GM20431 (cell line): ENCODE measurements around the gene HTT.

Experiments
- in situ Hi-C: fragments of 300-500 bp; cut with MseI, MboI; formaldehyde crosslinking; loops from one replicate; pipeline ENCODE4 v1.15.0; 2020; ENCODE audit warnings: low sequenced_read_pairs; ENCODE audit not compliant: unreplicated experiment

The HTT gene

DNA sequence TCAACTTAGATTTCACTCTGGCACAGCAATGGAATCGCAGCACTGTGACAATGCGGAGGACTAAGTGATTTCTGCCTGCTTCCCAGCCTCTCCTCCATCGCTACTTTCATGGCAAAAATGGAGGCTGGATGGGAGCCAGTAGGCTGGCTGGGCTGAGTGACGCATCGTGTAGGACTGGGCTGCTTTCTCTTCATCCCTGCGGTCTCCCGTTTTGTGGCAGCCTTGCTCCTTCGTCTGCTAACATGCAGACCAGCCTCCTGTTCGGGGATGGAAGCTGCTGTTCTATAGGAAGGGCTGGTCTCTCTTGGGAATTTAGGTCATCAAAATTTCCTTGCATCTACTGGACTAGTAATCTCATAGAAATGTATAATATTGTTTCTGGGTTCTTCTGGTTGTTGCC is 202.5 kb downstream of the HTT start:
- in situ Hi-C loops: no loop called here

- in situ Hi-C loops: no loop called here
Observed at GRCh38 chr4:3280466-3280865, 206.0 kb downstream of the HTT start.

DNA sequence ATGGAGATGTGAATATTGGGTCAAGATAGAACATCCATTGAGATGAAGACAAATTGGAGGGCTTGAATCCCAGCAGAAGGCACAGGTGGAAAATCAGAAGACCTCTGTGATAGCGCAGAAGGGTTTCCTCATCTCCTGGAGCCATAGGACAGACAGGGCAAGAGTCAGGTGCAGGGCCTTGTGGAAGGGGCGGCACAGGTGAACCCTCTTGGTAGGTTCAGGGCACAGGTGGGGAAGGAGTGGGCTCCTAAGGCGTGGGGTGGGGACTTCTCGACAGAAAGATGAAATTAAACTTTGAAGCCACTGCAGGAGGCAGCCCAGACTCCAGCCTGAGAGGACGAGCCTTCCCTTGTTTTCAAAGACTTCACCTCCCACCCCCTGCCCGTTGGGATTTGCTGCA is 209.0 kb downstream of the HTT start:
- in situ Hi-C loops: no loop called here

- in situ Hi-C loops: no loop called here
Observed at GRCh38 chr4:3283916-3284315, 209.4 kb downstream of the HTT start.

DNA sequence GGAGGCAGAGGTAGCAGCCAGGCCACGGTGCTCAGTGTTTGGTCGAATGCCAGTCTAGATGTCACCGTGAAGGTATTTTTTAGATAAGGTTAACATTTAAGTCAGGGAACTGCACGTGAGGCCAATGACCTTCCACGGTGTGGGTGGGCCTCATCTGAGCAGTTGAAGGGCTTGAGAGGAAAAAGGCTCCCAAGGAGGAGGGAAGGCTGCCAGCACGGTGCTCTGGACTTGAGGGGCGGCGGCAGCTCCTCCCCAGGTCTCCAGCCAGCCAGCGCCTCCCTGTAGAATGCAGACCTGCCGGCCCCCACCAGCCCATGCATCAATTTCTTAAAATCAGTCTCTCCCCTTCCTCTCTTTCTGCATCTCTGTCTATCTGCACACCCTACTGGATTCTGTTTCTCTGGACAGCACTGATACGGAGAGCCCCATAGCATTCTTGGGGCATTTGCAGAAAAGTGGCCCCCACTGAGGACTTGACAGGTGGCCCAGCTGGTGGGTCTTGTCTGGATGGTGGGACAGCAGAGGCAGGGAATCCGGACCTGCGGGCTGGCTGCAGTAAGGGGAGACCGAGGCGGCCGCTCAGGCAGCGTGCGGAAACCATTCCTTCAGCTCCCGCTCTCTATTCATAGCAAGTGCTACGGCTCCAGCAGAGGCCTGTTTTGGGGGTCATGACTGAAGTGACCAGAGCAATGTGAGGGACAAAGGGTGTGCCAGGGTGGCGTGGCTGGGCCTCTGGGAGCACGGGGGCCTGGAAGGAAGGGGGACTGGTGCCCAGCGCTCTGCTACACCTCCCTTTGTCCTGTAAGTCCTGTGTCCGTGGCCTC is 210.5 kb downstream of the HTT start:
- in situ Hi-C loops: no loop called here

DNA sequence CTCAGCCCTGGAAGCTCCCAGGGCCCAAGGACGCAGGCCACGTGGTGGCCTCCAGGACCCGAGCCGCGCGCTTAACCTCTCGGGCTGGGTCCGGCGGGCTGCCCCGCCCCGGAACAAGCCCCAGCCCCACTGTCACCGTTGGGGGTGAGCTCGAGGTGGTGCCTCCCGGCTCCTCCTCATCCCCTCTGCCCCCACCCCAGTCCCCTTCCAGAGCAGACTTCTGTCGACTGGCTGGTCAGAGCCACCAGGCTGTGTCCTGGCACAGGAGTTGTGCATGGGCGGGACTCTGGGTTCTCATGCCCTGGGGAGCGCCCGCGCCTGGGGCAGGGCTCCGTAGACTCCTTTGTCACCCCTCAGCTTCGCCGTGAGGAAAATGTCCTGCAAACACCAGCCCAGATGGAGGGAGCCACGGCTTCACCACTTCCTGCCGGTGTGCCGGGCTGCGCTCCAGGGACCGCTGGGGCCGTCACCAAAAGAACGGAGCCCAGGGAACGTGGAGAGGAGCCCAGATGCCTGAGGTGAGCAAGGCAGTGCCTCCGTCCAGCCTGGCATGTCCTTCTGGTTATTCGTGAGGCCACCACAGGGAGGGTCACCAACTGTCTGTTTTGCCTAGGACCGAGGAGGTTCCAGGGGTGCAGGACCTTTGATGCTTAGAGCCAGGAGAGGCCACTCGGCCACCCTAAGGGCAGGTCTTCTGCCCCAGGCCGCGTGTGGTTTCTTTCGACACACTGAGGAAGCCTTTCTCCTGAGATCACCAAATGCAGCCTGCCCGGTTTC is 211.3 kb downstream of the HTT start:
- in situ Hi-C loops: no loop called here

GRCh38 chr4:3286335-3287175 is 212.1 kb downstream of the HTT start:
- in situ Hi-C loops: no loop called here

- in situ Hi-C loops: no loop called here
Observed at GRCh38 chr4:3287271-3287971, 212.9 kb downstream of the HTT start.

GRCh38 chr4:3287972-3288570 is 213.6 kb downstream of the HTT start:
- in situ Hi-C loops: no loop called here

- in situ Hi-C loops: no loop called here
Observed at GRCh38 chr4:3288571-3289094, 214.2 kb downstream of the HTT start.

GRCh38 chr4:3290476-3290875 is 216.0 kb downstream of the HTT start:
- in situ Hi-C loops: no loop called here

DNA sequence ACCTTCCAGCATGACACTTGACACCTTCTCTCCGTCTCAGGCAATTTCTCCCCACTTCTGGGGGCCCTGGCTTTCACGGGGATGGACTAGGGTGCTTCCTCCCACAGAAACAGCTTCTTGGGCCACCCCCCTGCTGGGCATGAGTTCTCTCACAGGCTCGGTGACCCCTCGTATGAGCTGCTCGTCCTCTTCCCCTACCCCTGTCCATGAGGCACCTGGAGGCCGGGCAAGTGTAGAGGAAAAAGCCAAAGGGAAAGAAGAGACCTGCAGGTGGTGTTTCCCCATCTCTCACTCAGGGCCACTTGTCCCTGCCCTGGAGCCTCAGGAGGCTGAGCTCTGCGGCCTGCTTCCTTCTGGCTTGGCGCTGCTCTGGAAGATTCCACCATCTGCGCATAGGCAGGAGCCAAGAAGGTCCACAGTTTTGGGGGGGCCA is 216.4 kb downstream of the HTT start:
- in situ Hi-C loops: no loop called here

GRCh38 chr4:3291411-3291968 is 217.0 kb downstream of the HTT start:
- in situ Hi-C loops: no loop called here

GRCh38 chr4:3291969-3292570 is 217.6 kb downstream of the HTT start:
- in situ Hi-C loops: no loop called here

- in situ Hi-C loops: no loop called here
Observed at GRCh38 chr4:3292571-3293400, 218.3 kb downstream of the HTT start, which contains the start of gene RGS12. RGS12 (plus strand) TSS chr4:3293021; CDS start chr4:3316171, 23,150 bp downstream.
